NCI-H187 (cell line): ENCODE measurements around the gene ABLIM3.
A peak's percentile ranks its signal among the peaks of the same experiment; 100 is the strongest.
"Not testable (repeated sequence)": the region's sequence is repeated elsewhere in the genome, so short reads cannot be mapped to it uniquely, and the experiment has no call there.

Experiments used
- DNase-seq, 2 experiments: peaks; one replicate each; lab custom pipeline; 2025; lab: John Stamatoyannopoulos, UW

ABLIM3 gene

DNA sequence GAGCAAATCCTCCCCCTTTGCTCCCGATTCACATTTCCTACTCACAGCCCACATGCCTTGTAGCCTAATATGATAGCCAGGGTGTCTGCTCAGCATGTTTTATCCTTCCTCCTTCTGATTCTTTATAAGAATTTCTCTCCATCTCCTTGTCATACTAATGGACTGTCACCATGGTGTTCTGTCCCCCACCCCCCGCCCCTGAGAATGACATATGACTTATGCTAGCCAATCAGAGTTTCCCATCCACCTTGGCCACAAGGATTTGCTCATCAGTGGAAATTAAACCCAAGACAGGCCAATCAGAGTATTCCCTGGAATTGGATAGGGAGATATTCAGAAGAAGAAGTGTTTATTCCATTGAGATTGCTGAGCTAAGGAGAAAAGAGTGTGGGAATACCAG lies 16.0 kb downstream of the ABLIM3 start:
- peak in 1 of 2 experiments; percentile 65 for DNase-seq

- DNase-seq = no peak
Observed at GRCh38 chr5:149160291-149160787, 19.0 kb downstream of the ABLIM3 start.

- no peak for DNase-seq
Observed at GRCh38 chr5:149161026-149161687, 19.9 kb downstream of the ABLIM3 start.

DNA sequence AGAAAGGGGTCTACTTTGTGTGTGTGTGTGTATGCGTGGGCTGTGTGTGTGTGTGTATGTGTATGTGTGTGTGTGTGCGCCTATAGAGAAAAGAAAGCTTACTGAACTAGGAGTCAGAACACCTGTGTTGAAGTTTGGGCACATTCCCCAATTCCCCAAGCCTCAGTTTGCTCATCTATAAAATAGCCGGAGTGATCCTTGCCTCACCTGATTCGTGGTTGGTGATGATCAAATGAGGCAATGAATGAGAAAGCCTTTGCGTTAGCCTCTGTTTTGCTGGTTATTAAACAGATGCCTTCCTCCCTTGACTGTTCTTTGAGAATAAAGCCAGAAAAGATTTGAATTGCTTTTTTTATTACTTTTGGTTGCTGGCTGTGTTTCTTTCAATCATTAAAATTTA lies 20.6 kb downstream of the ABLIM3 start:
- DNase-seq = no peak

DNA sequence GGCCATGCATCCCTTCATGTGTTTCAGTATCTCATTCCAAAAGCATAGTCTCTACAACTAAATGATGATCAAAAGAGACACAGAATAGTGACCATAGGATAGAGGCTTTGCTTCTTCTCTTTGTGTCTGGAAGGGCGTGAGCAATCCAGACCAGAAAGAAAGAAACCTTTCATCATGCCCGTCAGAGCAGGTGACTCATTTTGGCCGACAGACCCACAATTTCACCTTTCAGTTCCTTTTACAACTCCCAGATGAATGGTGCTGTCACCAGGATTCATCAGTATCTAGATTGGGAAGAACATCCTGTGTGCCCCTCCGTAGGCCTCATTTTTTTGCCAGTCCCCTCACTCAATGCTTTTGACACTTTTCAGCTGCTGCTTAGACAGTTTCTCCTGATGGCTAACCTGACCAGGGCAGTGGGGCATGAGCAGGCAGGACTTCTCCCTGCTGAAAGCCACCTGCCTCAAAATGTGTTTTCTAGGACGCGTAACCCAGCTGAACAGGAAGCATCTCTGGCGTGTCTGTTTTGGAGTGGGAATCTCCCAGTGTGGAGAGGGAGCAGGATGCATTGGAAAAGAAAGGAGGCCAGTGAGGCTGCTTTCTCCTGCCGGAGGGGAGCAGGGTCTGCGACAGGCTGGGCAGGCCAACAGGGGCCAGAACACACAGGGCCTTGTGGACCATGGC lies 21.2 kb downstream of the ABLIM3 start:
- no peak for DNase-seq

DNA sequence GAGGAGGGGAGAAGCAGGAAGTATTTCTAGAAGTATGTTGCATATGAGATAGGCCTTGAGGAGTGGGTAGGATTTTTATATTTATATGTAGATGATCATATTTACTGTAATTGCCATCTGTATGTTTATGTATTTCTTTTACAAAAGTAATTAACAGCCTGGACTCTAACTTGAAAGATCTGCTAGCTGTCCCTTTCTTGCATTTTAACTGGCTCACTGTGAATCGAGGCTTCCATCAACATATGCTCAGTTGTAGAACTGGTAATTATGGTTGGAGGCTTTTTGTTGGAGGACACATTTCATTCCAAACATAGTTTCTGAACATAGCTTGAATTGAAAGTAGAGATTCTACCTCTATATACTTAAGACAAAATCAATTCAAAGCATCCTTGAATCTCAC lies 23.4 kb downstream of the ABLIM3 start:
- no peak for DNase-seq

DNA sequence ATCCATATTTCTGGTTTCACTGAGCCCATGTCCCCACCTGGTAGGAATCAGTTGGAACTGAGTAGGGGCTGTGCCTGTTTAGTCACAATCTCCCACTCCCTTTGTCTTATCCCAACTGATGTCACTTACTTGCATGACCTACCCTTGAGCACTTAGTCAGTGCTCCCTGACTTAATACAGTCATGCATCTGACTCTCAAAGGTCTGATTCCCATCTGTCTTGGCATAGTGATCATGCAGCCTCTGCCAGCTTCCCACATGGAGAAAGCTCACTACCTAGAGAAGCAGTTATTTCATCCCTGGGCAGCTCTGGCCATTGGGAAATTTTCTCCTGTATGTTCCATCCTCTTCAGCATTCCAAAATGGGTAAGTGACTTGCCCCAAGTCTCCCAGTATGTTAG lies 24.8 kb downstream of the ABLIM3 start:
- no peak for DNase-seq

DNA sequence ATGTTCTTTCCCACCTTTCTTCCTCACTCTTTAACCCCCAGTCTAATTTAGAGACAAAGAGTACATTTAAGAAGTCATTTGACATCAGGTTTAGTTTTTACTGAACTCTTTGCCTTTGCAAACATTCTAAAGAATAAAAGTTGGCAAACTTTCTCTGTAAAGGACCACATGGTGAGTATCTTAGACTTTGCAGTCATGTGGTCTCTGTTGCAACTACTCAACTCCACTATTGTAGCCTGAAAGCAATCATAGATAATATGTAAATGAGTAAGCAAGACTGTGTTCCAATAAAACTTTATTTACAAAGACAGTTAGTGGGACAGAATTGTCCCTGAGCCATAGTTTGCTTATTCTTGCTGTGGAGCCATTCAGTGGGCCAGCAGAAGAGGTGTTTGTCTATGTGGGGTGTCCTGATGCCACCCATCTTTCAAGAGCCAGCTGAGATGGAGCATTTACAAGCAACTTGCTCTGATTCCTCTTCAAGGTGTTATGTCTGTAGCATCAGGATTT lies 25.4 kb downstream of the ABLIM3 start:
- no peak for DNase-seq

DNA sequence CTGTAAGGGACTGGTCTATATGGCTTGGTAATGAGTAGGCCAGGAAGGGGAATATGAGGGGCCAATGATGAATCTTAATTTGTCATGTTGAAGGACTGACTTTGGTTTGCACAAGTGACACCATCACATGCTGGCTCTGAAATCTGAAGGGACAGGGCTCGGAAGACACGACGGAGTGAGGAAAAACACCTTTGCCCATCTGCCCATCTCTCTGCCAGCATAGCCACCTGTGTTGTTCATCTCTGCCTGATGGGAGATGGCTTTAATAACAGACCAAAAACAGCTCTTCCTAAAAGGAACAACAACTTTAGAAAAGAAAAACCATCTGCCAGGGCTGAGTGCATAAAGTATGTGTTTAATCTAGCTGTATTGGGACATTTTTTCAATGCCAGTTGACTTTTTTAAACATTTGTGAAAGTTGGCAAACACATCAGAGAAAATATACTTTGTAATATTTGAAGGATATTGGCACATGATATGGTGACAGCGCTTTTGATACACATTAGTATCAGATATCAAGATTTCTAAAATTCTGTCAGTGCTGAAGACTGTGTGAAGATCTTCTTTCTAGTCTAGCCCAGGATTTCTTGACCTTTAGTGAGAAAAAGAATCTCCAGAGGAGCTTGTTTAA lies 27.1 kb downstream of the ABLIM3 start:
- DNase-seq = no peak

DNA sequence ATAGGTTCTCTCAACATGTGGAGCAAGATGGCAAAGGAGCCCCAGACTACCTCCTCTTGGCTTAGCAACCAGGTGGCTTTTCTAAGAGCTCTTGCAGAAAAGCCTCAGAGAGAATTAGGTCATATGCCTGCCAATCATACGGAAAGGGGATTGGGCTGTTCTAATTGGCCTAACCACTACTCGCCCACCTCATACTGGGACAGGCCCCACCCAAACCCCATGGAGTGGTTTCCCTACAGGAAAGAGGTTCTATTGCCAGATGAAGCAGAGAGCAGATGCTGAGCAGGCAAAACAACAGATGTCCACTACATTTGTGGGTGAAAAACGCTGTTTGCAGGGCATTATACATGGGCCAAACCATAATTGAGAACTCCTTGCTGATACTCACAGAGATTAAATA lies 29.0 kb downstream of the ABLIM3 start:
- peak; percentile 19 to 66 for DNase-seq

DNA sequence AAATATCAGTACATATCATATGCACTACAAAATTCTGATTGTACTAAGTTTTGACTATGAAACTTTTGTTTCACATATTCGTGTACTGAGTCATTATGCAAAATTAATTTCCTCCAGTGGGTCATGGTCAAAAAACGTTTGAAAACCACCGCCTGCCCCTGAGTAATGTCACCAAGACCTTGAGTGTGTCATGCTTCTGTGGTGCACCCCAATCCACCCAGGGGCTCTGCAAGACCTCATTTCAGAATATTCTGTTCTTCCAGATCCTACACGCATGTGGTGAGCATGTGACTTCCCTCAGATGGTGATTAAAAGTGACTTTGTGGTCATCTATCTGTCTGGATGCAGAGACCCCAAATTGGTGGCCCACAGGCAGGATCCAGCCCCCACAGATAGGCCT lies 31.0 kb downstream of the ABLIM3 start:
- DNase-seq = no peak

DNA sequence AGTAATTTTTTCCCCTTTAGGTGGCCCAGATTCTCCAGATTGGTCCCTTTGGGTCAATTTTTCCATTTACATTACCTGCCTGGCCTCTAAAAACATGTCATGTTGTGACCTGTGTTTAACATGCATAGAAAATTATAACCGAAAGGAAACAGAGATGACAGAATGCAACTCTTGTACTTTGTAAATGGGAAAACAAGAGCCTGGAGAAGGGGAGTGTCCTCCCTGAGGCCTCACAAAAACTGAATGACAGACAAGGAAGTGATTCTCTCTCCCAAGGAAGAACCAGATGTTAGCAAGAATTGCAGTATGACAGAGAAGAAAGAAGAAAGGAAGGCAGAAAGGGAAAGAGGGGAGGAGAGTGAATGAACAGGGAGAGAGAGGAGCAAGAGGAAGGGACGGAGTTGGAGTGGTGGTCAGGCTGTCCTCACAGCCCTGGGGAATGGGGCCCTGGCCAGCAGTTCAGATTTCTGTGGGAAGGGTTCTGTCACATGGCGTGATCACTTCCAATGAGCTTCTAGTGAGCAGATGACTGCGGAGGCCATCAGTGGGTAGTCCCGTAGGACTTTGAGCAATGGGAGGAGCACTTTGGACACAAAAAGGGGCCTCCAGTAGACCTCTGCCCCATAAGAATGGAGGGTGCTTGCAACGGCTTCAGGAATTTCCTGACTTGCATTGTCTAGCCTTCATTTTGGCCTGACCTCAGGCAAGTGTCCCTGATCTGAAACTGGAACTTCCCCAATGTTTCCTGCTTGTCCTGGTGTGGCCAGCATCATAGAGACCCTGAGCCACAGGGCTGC lies 31.6 kb downstream of the ABLIM3 start:
- no peak for DNase-seq

DNA sequence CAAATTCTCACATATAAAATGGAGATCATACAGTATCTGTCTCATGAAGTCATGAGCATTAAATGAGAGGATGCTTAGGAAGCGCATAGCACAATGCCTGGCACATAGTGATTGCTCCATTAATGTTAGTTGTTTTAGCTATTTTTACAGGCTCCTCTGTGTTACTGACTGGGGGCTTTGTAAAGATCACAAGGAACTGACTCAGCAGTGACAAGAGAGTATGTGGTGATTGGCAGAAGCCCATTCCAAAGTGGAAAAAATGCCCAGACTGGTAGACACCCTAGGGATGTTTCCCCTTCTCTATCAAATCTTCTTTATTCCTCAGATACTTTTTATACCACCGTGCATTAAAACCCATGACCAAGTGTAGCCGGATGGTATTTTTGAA lies 33.5 kb downstream of the ABLIM3 start:
- DNase-seq = no peak

DNA sequence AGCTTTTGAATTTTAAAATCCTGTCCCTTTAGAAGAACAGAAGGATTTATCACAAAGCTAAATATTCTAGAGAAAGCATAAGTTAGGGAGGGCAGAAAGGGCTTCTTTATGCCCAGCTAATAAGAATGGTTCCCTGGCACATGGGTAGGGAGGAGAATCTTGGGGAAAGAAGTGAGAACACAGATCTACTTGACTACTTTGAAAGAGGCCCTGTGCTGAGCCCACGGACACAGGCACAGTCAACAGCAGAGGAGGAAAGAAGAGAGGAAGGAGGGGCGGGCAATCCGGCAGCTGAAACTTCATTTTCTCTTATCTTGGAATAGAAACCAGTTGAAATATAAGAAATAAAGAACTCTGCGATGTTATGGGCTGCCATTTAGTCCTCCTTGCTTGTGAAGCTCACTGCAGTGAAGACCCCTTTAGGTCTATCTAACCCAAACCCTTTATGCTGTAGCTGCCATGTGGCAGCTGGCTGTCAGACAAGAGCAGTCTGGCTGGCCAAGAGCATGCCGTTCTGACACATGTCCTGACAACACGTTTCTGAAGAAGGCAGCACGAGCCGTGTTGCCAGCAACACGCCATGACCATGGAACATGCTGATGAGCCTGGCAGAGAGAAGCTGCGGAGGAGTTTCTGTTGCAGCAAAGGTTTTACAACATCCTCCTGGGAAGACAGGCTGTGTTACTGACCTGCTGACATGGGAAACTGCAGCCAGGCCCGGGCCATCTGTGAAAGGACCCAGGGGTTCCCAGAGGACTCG lies 34.2 kb downstream of the ABLIM3 start:
- DNase-seq = no peak

- no peak for DNase-seq
Observed at GRCh38 chr5:149177339-149177843, 36.1 kb downstream of the ABLIM3 start.

- DNase-seq = no peak
Observed at GRCh38 chr5:149177911-149178565, 36.7 kb downstream of the ABLIM3 start.

- DNase-seq = no peak
Observed at GRCh38 chr5:149181732-149182131, 40.4 kb downstream of the ABLIM3 start.

DNA sequence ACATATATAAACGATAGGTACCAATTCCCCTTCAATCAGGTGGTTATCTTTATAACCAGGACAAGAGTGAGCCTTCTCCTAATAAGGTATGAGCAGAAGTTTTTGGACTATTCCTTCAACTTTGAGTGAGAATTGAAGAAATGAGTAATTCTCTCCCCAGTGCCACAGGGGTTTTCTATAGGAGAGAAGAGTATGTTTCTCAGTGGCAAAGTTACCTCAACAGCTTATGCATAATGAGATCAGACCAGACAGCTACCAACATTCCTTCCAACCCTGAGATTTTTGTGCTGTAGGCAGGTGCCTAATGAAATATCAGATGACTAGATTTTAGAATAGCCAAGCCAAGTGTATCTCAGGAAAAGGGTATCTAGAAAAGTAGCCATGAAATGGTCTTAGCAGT lies 40.9 kb downstream of the ABLIM3 start:
- no peak for DNase-seq

GRCh38 chr5:149185067-149185466 lies 43.8 kb downstream of the ABLIM3 start:
- no peak for DNase-seq

GRCh38 chr5:149186506-149186905 lies 45.2 kb downstream of the ABLIM3 start:
- no peak for DNase-seq

DNA sequence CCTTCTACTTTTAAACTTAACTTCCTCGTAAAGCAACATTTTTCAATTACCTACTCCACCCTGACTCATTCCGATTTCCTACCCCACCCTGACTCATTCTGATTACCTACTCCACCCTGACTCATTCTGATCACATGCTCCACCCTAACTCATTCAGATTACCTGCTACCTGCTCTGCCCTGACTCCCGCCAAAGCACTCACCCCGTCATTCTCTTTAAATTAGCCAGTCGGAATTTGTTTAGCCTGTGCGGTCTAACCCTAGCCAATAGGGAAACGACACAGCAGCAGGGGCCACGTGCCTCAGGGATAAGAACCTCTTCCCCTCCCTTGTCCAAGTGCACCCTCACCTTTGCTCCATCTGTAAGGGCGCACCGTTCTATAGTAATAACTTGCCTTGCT lies 46.3 kb downstream of the ABLIM3 start:
- DNase-seq = not testable (repeated sequence)
